Neural cell (in vitro differentiated cells): ENCODE measurements around the gene SV2A.

Source experiments
- CTCF ChIP-seq: fragments of 450-650 bp; IDR thresholded peaks from 2 replicates; pipeline ENCODE4 v1.5.1; 2014; ENCODE audit warnings: antibody characterized with exemption, mild to moderate bottlenecking, moderate library complexity; ENCODE audit not compliant: poor library complexity, severe bottlenecking
- EP300 ChIP-seq: fragments of 450-650 bp; conservative IDR thresholded peaks from 2 replicates; pipeline ENCODE4 v1.6.1; 2014; ENCODE audit warnings: antibody characterized with exemption, mild to moderate bottlenecking, moderate library complexity; ENCODE audit not compliant: poor library complexity, severe bottlenecking
- EZH2 ChIP-seq: fragments of 200-600, 300-800 bp; shearing (Covaris generic), sonication (generic); IDR thresholded peaks from 2 replicates; pipeline ENCODE4 v1.6.1; 2014; ENCODE audit warnings: antibody characterized with exemption, low read length, borderline replicate concordance, mild to moderate bottlenecking; ENCODE audit not compliant: insufficient read depth, poor library complexity, severe bottlenecking
- MXI1 ChIP-seq: fragments of 450-650 bp; conservative IDR thresholded peaks from 2 replicates; pipeline ENCODE4 v1.6.1; 2014; ENCODE audit warnings: antibody characterized with exemption, mild to moderate bottlenecking; ENCODE audit not compliant: poor library complexity, severe bottlenecking
- POLR2AphosphoS5 ChIP-seq: IDR thresholded peaks from 2 replicates; pipeline ENCODE4 v1.6.1; 2012
- RAD21 ChIP-seq: fragments of 450-650 bp; conservative IDR thresholded peaks from 2 replicates; pipeline ENCODE4 v1.6.1; 2014; ENCODE audit warnings: antibody characterized with exemption, mild to moderate bottlenecking, moderate library complexity
- REST ChIP-seq: IDR thresholded peaks from 2 replicates; pipeline ENCODE4 v1.6.1; 2012; ENCODE audit warnings: borderline replicate concordance
- SMC3 ChIP-seq: fragments of 450-650 bp; conservative IDR thresholded peaks from 2 replicates; pipeline ENCODE4 v1.6.1; 2014; ENCODE audit warnings: antibody characterized with exemption, mild to moderate bottlenecking, moderate library complexity; ENCODE audit not compliant: poor library complexity
- TAF1 ChIP-seq: IDR thresholded peaks from 2 replicates; pipeline ENCODE4 v1.6.1; 2012; ENCODE audit warnings: low read depth

DNA sequence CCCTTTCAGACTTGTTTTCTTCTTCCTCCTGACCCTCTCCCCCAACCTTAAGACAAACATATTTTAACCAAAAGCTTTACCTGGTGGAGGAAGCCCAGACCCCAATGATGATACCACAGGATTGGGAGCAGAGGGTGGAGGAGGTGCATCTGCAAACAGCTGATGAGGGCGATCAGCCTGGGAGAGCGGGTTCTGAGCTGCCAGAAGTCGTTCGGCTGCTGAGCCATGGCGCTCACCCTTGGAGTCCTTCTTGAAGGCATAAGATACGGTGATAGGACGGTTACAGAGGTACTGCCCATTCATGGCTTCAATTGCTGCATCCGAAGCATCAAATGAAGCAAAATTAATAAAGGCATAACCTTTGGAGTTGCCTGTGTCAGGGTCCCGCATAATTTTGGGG is 8.7 kb upstream of the SV2A start:
- TF ChIP-seq CTCF (no peak), EP300 (no peak), EZH2 (no peak), TAF1 (no peak), POLR2AphosphoS5 (no peak), SMC3 (no peak), REST (no peak), RAD21 (no peak), MXI1 (no peak)
